GM18505 (cell line): ENCODE measurements around the gene RBBP8.
"Not testable (repeated sequence)": the region's sequence is repeated elsewhere in the genome, so short reads cannot be mapped to it uniquely, and the experiment has no call there.

Experiments
- ATAC-seq: cut with Tn5 transposase; IDR thresholded peaks from one replicate; pipeline ENCODE4 v1.9.1; 2021; ENCODE audit not compliant: unreplicated experiment
- POLR2A ChIP-seq: IDR thresholded peaks from 4 replicates; pipeline ENCODE4 v1.6.1; 2011; ENCODE audit warnings: borderline replicate concordance; ENCODE audit not compliant: insufficient read depth, insufficient read length; ENCODE audit errors: extremely low read depth

Gene RBBP8

GRCh38 chr18:22933206-22933965, at the start of gene RBBP8:
Gene RBBP8 (plus strand): TSS chr18:22933328. CDS start chr18:22936852, 3,524 bp downstream.
- ATAC-seq: peak; percentile 83
- peak; percentile 58 for TF ChIP-seq POLR2A

- no peak for TF ChIP-seq POLR2A
- ATAC-seq: no peak
Observed at GRCh38 chr18:22883827-22884226, 49.3 kb upstream of the RBBP8 start.

GRCh38 chr18:22885694-22886093, 47.4 kb upstream of the RBBP8 start:
- ATAC-seq: not testable (repeated sequence)

GRCh38 chr18:22899421-22899820, 33.7 kb upstream of the RBBP8 start:
- TF ChIP-seq POLR2A: no peak
- no peak for ATAC-seq

GRCh38 chr18:22900558-22901238, 32.4 kb upstream of the RBBP8 start:
- no peak for TF ChIP-seq POLR2A
- no peak for ATAC-seq

- TF ChIP-seq POLR2A: no peak
- no peak for ATAC-seq
Observed at GRCh38 chr18:22902093-22902492, 31.0 kb upstream of the RBBP8 start.

GRCh38 chr18:22903248-22903647, 29.9 kb upstream of the RBBP8 start:
- ATAC-seq: not testable (repeated sequence)

GRCh38 chr18:22912149-22912548, 21.0 kb upstream of the RBBP8 start:
- no peak for ATAC-seq
- TF ChIP-seq POLR2A: no peak

- no peak for ATAC-seq
- TF ChIP-seq POLR2A: no peak
Observed at GRCh38 chr18:22912835-22913234, 20.3 kb upstream of the RBBP8 start.

GRCh38 chr18:22913861-22914260, 19.3 kb upstream of the RBBP8 start:
- TF ChIP-seq POLR2A: no peak
- no peak for ATAC-seq

- no peak for ATAC-seq
- TF ChIP-seq POLR2A: no peak
Observed at GRCh38 chr18:22914633-22915032, 18.5 kb upstream of the RBBP8 start.

GRCh38 chr18:22915337-22915736, 17.8 kb upstream of the RBBP8 start:
- TF ChIP-seq POLR2A: no peak
- no peak for ATAC-seq

GRCh38 chr18:22921772-22922171, 11.4 kb upstream of the RBBP8 start:
- no peak for ATAC-seq
- no peak for TF ChIP-seq POLR2A

- no peak for TF ChIP-seq POLR2A
- ATAC-seq: no peak
Observed at GRCh38 chr18:22924589-22924988, 8.5 kb upstream of the RBBP8 start.
